Activated CD4-positive, alpha-beta T cell treated with anti-CD3 and anti-CD28 coated beads for 36 hours (primary cell): ENCODE results near the gene NOXA1. TPM values are rescaled to one million over a fixed set of nuclear protein-coding genes. Genes with fewer than 3 reads are reported as not detected.
"Not testable (repeated sequence)": the region's sequence is repeated elsewhere in the genome, so short reads cannot be mapped to it uniquely, and the experiment has no call there.

ENCODE experiments used
- ATAC-seq: fragments of 200-7000 bp; cut with Tn5 transposase; one replicate; pipeline ENCODE4 v1.10.0; 2021; ENCODE audit warnings: mild to moderate bottlenecking, moderate library complexity
- CTCF ChIA-PET: fragments of 350-600 bp; sonication (Branson Sonifier 250); formaldehyde crosslinking; loops from one replicate; lab custom pipeline; 2021; ENCODE audit warnings: antibody characterized with exemption; lab: Charles Lee
- POLR2A ChIA-PET: fragments of 350-600 bp; sonication (Branson Sonifier 250); formaldehyde crosslinking; loops from one replicate; lab custom pipeline; 2021; ENCODE audit warnings: antibody characterized with exemption, inconsistent platforms; lab: Charles Lee
- DNase-seq: peaks from one replicate; pipeline ENCODE4 v3.0.0-alpha.2; 2020
- H3K27ac Mint-ChIP-seq: one replicate; pipeline ENCODE4 v1.8.0; 2021; ENCODE audit warnings: mixed read lengths
- H3K27me3 Mint-ChIP-seq: one replicate; pipeline ENCODE4 v1.8.0; 2021; ENCODE audit warnings: mixed read lengths
- H3K36me3 Mint-ChIP-seq: one replicate; pipeline ENCODE4 v1.8.0; 2021; ENCODE audit warnings: low read depth, mixed read lengths
- H3K4me1 Mint-ChIP-seq: one replicate; pipeline ENCODE4 v1.8.0; 2021; ENCODE audit warnings: mixed read lengths
- H3K4me3 Mint-ChIP-seq: one replicate; pipeline ENCODE4 v1.8.0; 2021; ENCODE audit warnings: mild to moderate bottlenecking, moderate library complexity, mixed read lengths
- H3K9me3 Mint-ChIP-seq: one replicate; pipeline ENCODE4 v1.8.0; 2021; ENCODE audit warnings: low read depth, mixed read lengths
- intact Hi-C, 2 experiments: fragments of 100-400 bp; cut with DNase I in 1 of 2; cut with micrococcal nuclease in 1 of 2; formaldehyde crosslinking; loops; one replicate each; pipeline versions ENCODE4 v1.14.2 to v1.15.1; 2022 to 2024; cut with DNase I, micrococcal nuclease
- total RNA-seq, 2 experiments: library from RNA; stranded (reverse); gene quantifications; one replicate each; pipeline ENCODE4 v1.2.3, GENCODE V29; 2021

NOXA1 gene
- total RNA-seq, 2 experiments from 2014 or later = 0.97 to 1.7 TPM

- ATAC-seq, H3K27ac Mint-ChIP-seq, H3K4me3 Mint-ChIP-seq, POLR2A ChIA-PET, H3K4me1 Mint-ChIP-seq, DNase-seq, H3K27me3 Mint-ChIP-seq, H3K36me3 Mint-ChIP-seq, intact Hi-C loops, H3K9me3 Mint-ChIP-seq: not testable (repeated sequence)
- CTCF ChIA-PET = interaction anchor here (0.7 to 1.5 kb wide), 3 partner anchors 10 to 113 kb away, joined by 3 read pairs; no protein-coding TSS in a partner anchor
Measured at GRCh38 chr9:137410236-137410890, 12.8 kb upstream of the NOXA1 start.

DNA sequence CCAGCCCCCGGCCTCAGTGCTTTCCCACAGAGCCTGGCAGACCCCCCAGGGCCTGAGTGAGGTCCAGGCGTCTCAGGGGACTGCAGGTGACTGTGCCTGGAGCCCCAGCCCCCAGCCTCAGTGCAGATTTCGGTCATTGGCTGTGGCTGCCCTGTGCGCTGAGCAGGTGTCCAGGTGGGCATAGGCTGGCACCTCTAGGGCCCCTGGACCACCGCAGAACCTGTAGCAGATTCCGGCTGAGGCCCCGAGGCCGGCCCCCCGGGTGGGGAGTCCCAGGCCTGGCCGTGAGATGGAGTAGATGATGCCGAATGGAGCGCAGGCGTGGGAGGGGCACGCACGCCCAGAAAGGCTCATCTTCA, 12.3 kb upstream of the NOXA1 start:
- Mint-ChIP-seq H3K27me3 (no peaks in the 10 kb centered on the region), H3K9me3 (no peaks in the 10 kb centered on the region), H3K27ac (no peak overlapping the region), H3K36me3 (no peaks in the 10 kb centered on the region), H3K4me3 (no peak overlapping the region), H3K4me1 (peaks cover 2% of the 10 kb centered on the region)
- ChIA-PET CTCF (interaction anchor here (1.0 kb wide), 1 partner anchor 13 kb away, joined by 3 read pairs; no protein-coding TSS in a partner anchor), POLR2A (no interaction called here)
- ATAC-seq = no peak
- intact Hi-C loops = no loop called here
- no peak for DNase-seq

DNA sequence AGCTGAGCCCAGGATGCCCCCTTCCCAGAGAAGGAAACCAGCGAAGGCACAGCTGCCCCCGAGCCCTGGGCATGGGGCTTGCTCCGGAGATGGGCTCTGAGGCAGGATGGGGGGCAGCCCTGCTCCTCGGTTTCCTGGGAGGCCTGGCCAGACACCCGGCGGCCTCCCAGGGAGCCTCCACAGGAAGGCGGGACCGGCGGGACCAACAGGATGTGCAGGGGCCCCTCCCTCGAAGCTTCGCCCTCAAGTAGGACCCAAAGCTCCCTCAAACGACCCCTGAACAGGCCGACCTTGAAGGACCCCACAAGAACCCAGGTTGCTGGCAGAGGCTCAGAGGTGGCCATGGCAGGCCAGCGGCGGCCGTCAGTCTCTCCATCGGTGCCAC, 11.9 kb upstream of the NOXA1 start:
- ChIA-PET CTCF (interaction anchor here (1.0 kb wide), 1 partner anchor 13 kb away, joined by 3 read pairs; no protein-coding TSS in a partner anchor), POLR2A (no interaction called here)
- Mint-ChIP-seq H3K4me1 (peaks cover 2% of the 10 kb centered on the region), H3K27me3 (no peaks in the 10 kb centered on the region), H3K36me3 (no peaks in the 10 kb centered on the region), H3K9me3 (no peaks in the 10 kb centered on the region), H3K4me3 (no peak overlapping the region), H3K27ac (no peak overlapping the region)
- intact Hi-C loops = no loop called here
- DNase-seq (no peak), ATAC-seq (peak; percentile 2)

DNA sequence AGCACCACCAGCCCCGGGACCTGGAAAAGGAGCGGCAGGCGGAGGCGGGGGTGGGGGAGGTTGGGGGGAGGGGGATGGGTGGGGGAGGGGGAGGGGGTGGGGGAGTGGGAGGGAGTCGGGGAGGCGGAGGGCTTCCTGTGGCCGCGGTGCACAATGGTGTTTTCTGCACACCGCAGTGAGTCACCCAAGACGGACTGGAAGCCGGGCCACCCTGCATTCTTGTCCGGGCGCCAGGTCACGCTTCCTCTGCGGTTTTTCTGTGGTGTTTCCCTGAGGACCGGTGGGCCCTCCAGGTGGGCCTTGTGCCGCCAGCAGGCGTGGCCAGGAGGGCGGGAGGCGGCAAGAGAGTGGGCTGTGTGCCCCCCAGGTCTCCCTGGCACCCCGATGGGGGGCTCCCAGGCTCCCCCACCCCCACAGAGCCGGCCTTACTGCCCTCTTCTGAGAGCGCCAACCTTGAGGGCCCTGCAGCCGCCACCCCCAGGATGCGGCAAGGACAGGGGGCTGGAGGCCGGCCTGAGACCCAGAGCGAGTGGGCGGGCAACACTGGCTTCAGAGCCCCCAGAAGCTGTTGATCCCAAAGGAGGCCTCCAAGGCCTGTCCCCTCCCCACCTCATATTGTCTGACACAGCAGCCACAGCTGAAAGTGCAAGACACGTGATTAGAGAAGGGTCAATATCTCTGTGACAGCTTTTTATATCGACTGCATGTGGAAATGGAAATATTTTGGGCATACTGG, 11.4 kb upstream of the NOXA1 start:
- no peaks in the 10 kb centered on the region for H3K27me3 Mint-ChIP-seq
- no peak overlapping the region for H3K27ac Mint-ChIP-seq
- H3K9me3 Mint-ChIP-seq = no peaks in the 10 kb centered on the region
- CTCF ChIA-PET = interaction anchor here (1.0 kb wide), 1 partner anchor 12 kb away, joined by 3 read pairs; no protein-coding TSS in a partner anchor
- intact Hi-C loops = no loop called here
- ATAC-seq (peak; percentile 33), DNase-seq (peak; percentile 74)
- peaks cover 2% of the 10 kb centered on the region for H3K4me1 Mint-ChIP-seq
- H3K36me3 Mint-ChIP-seq = no peaks in the 10 kb centered on the region
- H3K4me3 Mint-ChIP-seq = no peak overlapping the region
- POLR2A ChIA-PET = no interaction called here

- Mint-ChIP-seq H3K27me3 (no peaks in the 10 kb centered on the region), H3K9me3 (no peaks in the 10 kb centered on the region), H3K4me1 (peaks cover 2% of the 10 kb centered on the region), H3K4me3 (no peak overlapping the region), H3K36me3 (no peaks in the 10 kb centered on the region), H3K27ac (no peak overlapping the region)
- ATAC-seq (no peak), DNase-seq (no peak)
- ChIA-PET POLR2A (no interaction called here), CTCF (interaction anchor here (1.1 kb wide), 1 partner anchor 15 kb away, joined by 3 read pairs; no protein-coding TSS in a partner anchor)
- intact Hi-C loops = no loop called here
Measured at GRCh38 chr9:137412431-137412830, 10.8 kb upstream of the NOXA1 start.

DNA sequence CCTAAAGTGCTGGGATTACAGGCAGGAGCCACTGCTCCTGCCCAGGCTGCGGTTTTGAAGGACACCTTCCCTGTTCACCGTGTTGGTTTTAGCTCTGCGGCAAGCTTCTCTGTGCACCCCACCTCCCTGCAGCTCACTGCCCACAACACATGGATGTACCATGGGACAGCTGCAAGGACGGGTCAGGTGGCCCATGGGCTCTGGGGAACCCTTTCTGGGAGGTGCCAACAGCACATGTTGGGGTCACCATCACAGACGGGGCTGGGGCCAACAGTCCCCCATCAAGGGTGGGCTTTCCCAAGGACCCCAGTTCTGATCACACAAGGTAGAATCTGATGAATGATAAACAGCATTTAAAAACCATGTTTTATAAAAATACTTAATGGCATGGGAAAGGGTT, 7.7 kb upstream of the NOXA1 start:
- ChIA-PET POLR2A (interaction anchor here (0.6 kb wide), 1 partner anchor 280 kb away, joined by 6 read pairs; no protein-coding TSS in a partner anchor), CTCF (no interaction called here)
- DNase-seq (no peak), ATAC-seq (no peak)
- H3K4me3 Mint-ChIP-seq = no peak overlapping the region
- peaks cover 5% of the 10 kb centered on the region for H3K4me1 Mint-ChIP-seq
- intact Hi-C loops = no loop called here
- H3K27me3 Mint-ChIP-seq = no peaks in the 10 kb centered on the region
- no peak overlapping the region for H3K27ac Mint-ChIP-seq
- H3K9me3 Mint-ChIP-seq = no peaks in the 10 kb centered on the region
- H3K36me3 Mint-ChIP-seq = no peaks in the 10 kb centered on the region

GRCh38 chr9:137416006-137416562, 7.1 kb upstream of the NOXA1 start:
- CTCF ChIA-PET = no interaction called here
- POLR2A ChIA-PET = no interaction called here
- no peak overlapping the region for H3K4me3 Mint-ChIP-seq
- no peaks in the 10 kb centered on the region for H3K36me3 Mint-ChIP-seq
- H3K4me1 Mint-ChIP-seq = peaks cover 5% of the 10 kb centered on the region
- intact Hi-C loops = no loop called here
- DNase-seq (no peak), ATAC-seq (no peak)
- no peak overlapping the region for H3K27ac Mint-ChIP-seq
- no peaks in the 10 kb centered on the region for H3K27me3 Mint-ChIP-seq
- H3K9me3 Mint-ChIP-seq = no peaks in the 10 kb centered on the region

DNA sequence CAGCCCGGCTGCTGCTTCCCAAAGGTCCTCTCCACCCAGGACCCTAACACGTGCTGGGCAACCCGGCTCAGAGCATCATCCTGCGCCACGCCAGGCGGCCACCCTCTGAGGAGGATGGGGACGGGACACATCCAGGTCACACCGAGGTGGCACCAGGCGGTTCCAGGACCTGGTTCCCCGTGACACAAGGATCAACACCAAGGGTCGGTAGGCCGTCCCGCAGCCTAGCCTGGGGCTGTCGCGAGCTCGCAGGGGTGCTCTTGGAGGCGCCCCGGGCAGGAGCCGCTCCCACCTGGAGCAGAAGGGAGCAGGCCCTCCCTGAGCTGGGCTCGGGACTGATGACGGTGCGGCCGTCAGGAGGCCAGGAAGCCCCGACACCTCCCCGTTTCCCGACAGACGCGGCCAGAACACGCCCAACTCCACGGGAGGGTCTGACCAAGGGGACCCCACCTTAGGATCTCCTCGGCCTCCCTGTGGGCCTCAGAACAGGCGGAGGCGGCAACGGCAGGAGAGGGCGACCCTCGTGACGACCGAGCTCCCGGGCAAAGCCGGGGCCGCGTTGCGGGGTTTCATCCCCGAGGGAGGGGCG, 6.5 kb upstream of the NOXA1 start:
- CTCF ChIA-PET = no interaction called here
- Mint-ChIP-seq H3K4me3 (no peak overlapping the region), H3K4me1 (peaks cover 8% of the 10 kb centered on the region), H3K36me3 (no peaks in the 10 kb centered on the region), H3K27ac (no peak overlapping the region), H3K9me3 (no peaks in the 10 kb centered on the region), H3K27me3 (no peaks in the 10 kb centered on the region)
- ATAC-seq (no peak), DNase-seq (no peak)
- intact Hi-C loops = no loop called here
- POLR2A ChIA-PET = no interaction called here

DNA sequence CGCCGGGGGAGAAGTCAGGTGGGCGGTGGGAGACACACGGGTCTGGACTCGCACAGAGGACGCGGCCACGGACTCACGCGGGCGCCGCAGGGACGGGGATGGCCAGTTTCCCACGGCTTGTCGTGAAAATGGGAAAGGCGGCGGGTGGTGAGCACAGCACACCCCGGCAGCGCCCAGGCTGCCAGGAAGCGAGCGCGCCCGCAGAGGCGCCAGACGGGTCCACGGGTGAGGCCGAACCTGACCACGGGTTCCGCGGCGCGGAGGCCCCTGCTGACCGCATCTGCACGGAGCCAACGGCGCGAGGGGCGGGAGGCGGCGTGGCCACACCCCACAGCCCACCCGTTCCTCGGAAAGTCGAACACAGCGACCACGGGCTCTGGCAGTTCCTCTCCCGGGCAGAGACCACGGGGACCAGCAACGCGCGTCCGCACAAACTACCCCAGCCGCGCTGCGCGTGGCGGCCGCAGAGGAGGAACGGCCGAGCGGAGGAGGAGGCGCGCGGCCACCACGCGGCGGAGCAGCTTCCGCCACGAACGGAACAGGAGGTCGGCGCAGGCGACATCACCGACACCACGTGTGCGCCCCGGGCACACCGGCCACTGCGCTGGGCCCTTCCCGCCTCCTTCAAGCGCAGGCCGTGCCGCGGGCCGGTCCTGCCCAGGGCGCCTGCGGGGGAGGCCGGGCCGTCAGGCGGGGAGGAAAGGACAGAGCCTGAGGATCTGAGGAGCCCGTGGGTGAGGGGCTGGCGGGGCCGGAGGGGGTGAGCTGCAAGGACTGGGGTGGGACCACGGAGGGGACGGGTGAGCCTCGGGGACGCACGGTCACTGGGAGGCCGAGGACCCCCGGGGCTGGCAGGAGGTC, 5.8 kb upstream of the NOXA1 start:
- no peaks in the 10 kb centered on the region for H3K9me3 Mint-ChIP-seq
- CTCF ChIA-PET = no interaction called here
- POLR2A ChIA-PET = no interaction called here
- H3K27ac Mint-ChIP-seq = no peak overlapping the region
- ATAC-seq (peak; percentile 59), DNase-seq (no peak)
- H3K27me3 Mint-ChIP-seq = no peaks in the 10 kb centered on the region
- intact Hi-C loops = no loop called here
- H3K4me1 Mint-ChIP-seq = peaks cover 12% of the 10 kb centered on the region
- H3K4me3 Mint-ChIP-seq = peak overlapping the region; percentile 62
- no peaks in the 10 kb centered on the region for H3K36me3 Mint-ChIP-seq

DNA sequence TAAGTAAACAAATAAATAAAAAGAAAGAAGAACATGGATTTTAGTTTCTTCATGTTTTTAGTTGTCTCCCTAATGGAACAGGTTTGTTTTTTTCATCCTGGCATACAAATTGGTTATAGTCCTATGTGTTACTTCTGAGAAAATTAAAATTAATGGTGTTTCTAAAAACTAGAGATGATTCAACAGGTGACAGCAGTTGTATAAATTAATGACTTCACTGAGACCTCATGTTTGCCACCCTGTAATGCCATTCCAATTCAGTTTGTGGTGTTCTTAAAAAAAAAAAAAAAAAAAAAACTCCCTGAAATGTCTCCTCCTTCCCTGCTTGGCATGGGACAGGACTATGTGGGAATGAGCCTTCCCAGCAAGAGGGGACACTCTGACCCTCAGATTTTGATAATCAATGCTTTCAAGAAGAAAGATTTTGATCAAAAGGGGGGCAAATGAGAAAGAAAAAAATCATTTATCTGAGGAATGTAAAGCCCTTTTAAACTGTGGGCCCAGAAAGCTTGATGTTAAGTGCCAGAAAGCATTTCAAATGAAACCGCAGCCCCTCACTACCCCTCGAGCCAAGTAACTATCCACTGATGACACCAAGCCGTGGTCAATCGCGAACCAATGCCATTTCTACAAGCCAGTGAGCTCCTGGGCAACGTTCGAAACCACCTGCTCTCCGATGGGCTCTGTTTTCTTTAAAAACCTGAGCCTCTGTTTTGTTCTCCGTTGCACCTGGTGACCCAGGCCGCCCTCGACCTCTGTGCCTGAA, 1.2 kb upstream of the NOXA1 start:
- CTCF ChIA-PET = interaction anchor here (0.7 to 0.9 kb wide), 2 partner anchors 426 to 566 kb away, joined by 3 read pairs; partner anchors contain the start of gene CLIC3
- H3K27me3 Mint-ChIP-seq = no peaks in the 10 kb centered on the region
- H3K27ac Mint-ChIP-seq = peak overlapping the region; percentile 66
- peak overlapping the region; percentile 82 for H3K4me3 Mint-ChIP-seq
- POLR2A ChIA-PET = no interaction called here
- intact Hi-C loops = loop anchor here in 1 of 2 experiments (2.0 to 10.0 kb wide), 2 partner anchors 293 to 537 kb away; partner anchors contain the start of gene TRAF2
- DNase-seq (no peak), ATAC-seq (no peak)
- H3K4me1 Mint-ChIP-seq = peaks cover 12% of the 10 kb centered on the region
- H3K9me3 Mint-ChIP-seq = no peaks in the 10 kb centered on the region
- no peaks in the 10 kb centered on the region for H3K36me3 Mint-ChIP-seq
